ENCODE results near the gene TBC1D24. TPM values are rescaled to one million over a fixed set of nuclear protein-coding genes. Genes with fewer than 3 reads are reported as not detected.
A peak's percentile ranks its signal among the peaks of the same experiment; 100 is the strongest.
"Not testable (repeated sequence)": the region's sequence is repeated elsewhere in the genome, so short reads cannot be mapped to it uniquely, and the experiment has no call there.

Gene TBC1D24
- total RNA-seq, 1 donor from 2014 or later, result 15.4 TPM

DNA sequence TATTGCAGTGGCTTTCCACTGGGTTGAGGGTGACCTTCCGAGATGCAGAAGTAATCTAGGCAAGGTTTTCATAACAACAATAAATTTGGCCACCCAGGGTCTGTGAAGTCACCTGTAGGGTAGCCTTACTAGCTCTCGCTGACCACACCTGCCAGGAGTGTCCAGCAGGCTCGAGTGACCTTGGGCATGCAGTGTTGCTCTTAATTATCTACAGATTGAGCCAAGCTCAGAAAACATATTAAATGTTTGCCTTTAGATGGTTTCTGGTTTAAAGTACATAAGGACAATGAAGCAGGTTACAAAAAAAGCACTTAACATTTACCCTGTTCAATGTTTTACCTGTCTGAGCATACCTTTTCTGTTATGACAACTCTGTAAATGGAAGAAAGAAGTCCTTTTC is 1.8 kb downstream of the TBC1D24 start:
- ATAC-seq (no peak), DNase-seq (no peak)
- intact Hi-C loops (cut with micrococcal nuclease), result no loop called here

GRCh38 chr16:2477327-2477726 is 2.4 kb downstream of the TBC1D24 start:
- ATAC-seq (no peak), DNase-seq (no peak)
- intact Hi-C loops (cut with micrococcal nuclease), result no loop called here

DNA sequence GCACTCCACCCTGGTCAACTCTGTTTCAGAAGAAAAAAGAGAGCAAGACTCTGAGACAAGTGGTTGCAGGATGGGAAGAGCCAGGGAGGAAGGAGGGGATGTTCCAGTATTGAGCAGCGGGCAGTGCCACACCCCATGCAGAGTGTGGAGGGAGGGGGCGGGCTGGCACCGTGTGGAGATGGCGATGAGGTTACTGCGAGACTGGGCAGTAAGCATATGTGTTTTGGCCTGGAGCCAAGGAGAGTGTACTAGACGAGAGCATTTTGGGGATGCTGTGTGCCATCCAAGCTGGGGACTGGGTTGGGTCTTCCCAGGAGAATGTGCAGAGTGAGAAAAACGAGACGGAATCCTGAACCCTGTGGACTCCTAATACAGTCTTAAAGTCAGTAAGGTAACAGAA is 3.4 kb downstream of the TBC1D24 start:
- intact Hi-C loops (cut with micrococcal nuclease), result no loop called here
- DNase-seq (no peak), ATAC-seq (no peak)

GRCh38 chr16:2479996-2480395 is 5.1 kb downstream of the TBC1D24 start:
- ATAC-seq; intact Hi-C loops (cut with micrococcal nuclease); DNase-seq: not testable (repeated sequence)

DNA sequence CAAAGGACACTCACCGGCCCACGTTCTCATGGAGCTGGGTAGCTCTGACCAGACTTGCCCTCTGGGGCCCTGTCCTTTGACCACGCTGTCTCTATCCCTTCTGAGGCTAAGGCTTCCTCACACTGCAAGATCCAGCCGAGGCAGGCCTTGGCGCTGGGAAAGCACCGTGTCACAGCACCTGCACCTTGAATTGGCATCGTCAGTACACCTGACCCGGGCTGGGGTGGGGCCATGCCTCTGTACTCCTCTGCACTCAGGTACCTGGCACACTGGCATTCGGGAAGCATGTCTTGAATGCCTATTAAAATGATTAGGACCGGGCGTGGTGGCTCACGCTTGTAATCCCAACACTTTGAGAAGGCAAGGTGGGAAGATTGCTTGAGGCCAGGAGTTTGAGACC is 6.0 kb downstream of the TBC1D24 start:
- no peak for ATAC-seq
- intact Hi-C loops (cut with micrococcal nuclease), result no loop called here
- DNase-seq, result no peak

- intact Hi-C loops (cut with micrococcal nuclease), result no loop called here
- DNase-seq (no peak), ATAC-seq (no peak)
These were observed 6.7 kb downstream of the TBC1D24 start for GRCh38 chr16:2481676-2482075.

DNA sequence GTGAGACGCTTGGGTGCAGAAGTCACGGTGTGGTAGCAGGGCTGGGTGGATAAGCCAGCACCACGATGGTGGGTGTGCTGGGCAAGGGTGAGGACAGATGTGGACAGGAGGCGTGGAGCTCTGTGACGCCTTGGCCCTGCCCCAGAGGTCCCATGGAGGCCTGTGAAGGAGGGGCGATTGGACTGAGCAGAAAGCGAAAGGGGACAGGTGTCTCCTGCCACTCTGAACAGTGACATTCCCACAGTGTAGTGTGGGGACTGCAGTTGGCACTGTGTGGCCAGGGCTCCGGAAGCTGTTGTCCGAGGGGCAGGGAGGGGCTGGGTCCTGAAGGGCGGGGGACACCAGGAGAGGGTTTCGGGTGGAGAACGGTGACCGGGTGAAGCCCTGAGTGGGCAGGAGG is 7.3 kb downstream of the TBC1D24 start:
- no peak for ATAC-seq
- intact Hi-C loops (cut with micrococcal nuclease), result no loop called here
- peak; percentile 19 for DNase-seq

GRCh38 chr16:2482708-2483534 is 8.0 kb downstream of the TBC1D24 start:
- intact Hi-C loops (cut with micrococcal nuclease), result no loop called here
- DNase-seq, result peak; percentile 73

DNA sequence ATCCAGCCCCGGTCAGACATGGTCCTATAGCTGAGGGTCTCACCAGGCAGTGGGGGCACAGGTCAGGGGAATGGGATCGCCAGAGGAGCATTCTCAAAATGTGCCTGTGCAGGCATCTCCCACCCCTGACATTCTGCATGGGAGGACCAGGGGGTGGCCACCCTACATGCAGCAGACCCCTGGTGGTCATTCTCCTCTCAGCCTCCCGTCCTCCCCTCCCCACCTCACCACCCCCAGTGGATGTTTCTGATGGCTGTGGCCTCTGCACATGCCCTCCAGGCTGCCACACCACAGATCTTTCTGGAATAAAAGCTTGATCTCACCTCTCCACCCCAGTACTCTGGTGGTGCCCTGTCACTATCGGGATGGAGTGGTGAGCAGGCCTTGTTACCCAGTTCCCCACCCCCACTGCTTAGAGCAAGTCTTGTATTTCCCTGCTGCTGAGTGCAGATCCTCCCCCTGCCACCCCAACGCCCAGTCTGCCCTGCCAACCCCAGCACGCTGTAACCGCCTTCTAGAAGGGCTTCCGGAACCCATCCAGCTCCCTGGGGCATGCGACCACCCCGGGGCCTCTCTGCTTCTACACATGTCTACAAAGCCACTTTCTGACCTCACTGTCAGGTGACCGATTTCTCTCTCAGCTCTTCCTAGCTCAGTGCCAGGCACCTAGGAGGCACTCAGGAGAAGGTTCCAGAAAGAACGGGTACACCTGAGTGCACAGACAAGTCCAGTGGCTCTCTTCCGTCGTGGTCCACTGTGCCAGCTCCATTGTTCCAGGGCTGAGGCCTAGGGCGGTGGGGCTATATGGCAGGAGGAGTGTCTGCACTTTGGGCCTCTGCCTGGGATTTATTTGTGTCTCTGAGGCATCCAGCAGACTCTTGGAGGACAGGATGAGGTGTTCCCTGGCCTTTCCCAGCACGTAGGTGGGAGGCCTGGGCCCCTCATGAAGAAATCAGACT is 9.3 kb downstream of the TBC1D24 start:
- intact Hi-C loops (cut with micrococcal nuclease), result no loop called here
- ATAC-seq (no peak), DNase-seq (peak; percentile 19)

More at GRCh38 chr16:2482708-2483534, 8.0 kb downstream of the TBC1D24 start:
- peak; percentile 64 for ATAC-seq

DNA sequence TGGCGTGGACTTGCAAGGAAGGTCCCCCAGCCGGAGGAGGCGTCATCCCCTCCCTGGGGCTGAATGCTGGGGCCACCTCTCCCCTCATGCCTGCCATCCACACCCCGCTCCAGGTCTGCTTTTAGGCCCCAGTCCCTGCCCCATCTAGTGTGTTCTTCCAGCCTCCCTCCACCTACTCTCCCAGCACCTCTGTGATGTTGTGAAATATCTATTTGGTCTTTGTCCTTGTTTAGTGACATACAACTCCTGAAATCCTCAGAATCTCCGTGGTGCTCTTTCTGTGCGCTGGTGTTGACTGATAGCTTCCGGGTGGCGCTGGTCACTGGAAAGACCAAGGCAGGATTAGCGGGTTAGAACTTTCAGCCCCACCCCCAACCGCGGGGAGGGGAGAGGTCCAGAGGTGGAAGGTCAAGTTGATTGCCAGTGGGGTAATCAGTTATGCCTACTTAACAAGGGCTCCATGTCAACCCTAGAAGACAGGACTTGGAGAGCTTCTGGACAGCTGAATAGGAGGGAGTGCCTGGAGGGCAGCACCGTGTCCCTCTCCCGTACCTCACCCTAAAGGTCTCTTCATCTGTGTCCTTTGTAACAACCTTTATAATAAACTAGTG is 10.1 kb downstream of the TBC1D24 start:
- intact Hi-C loops (cut with micrococcal nuclease), result no loop called here
- ATAC-seq, result no peak
- peak; percentile 7 for DNase-seq

DNA sequence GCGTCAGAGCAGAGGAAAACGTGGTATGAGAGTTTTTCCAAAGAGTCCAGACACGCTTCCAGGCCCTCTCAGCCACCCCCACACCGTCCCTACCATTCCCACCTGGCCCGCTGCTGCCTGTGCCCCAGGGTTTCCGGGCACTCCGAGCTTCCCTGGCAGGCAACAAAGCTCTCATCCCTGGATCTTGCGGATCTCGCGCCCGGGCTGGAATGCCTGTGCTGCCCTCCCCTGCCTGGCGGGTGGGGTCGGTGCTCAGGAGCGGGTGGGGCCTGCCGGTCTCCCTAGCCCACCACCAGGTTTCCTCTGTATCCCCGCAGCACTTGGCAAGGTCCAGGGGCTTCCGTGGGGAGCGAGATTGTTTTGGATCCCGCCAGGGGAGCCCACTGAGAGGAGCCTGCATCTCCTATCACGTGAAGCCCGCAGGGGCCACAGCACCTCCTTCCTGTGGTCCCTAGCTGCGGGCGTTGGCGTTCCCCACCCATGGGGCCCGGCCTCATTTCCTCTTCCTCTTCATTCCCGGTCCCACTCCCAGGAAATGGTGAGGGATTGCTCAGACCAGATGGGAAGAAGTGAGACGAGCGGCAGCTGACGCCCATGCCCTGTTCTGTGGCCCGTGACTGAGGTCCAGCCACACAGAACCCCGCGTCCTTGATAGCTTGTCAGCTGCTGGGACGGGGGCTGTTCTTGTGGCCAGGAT is 11.0 kb downstream of the TBC1D24 start:
- DNase-seq, result peak; percentile 30
- intact Hi-C loops (cut with micrococcal nuclease), result no loop called here
- no peak for ATAC-seq

DNA sequence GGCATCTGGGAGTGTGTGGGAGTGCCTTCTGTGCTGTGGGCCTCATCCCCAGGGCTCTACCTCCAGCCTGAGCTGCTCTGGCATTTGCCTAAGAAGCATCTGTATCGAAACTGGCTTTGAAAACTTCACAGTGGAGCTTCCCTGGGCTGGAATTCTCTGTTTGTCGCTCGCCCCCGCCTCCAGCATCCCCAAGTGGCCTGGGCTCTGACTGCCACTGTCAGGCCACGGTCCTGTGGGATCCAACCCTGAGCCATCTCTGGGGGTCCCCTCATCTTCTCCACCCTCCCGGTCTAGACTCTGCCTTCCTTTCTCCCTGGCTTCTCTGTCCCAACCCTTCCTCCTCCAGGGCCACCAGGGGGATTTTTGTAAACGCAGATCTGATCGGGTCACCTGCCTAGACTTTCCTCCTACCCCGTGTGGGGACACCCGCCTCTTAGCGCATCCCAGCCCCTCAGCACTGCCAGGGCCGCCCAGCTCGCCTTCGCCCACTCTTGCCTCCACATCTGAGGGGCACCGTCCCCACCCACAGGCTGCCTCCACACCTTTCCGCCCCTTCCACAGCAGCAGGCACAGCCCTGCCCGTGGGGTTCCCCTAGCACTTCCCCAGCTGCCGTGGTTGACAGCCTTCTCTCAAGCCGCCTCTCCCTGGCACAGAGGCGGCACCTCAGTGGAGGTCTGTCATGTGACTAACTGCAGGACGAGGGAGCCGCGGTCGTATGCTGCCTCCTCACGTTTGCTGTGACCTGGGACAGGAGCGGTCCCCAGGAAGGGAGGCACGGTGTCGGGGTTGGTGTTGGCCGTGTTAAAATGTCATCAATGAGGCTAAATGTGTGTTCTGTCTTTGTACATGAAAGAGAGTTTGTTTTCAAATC is 12.0 kb downstream of the TBC1D24 start:
- ATAC-seq (peak; percentile 83), DNase-seq (peak; percentile 75)
- intact Hi-C loops (cut with micrococcal nuclease), result no loop called here

GRCh38 chr16:2487517-2487842 is 12.6 kb downstream of the TBC1D24 start:
- no peak for DNase-seq
- no peak for ATAC-seq
- intact Hi-C loops (cut with micrococcal nuclease), result no loop called here

DNA sequence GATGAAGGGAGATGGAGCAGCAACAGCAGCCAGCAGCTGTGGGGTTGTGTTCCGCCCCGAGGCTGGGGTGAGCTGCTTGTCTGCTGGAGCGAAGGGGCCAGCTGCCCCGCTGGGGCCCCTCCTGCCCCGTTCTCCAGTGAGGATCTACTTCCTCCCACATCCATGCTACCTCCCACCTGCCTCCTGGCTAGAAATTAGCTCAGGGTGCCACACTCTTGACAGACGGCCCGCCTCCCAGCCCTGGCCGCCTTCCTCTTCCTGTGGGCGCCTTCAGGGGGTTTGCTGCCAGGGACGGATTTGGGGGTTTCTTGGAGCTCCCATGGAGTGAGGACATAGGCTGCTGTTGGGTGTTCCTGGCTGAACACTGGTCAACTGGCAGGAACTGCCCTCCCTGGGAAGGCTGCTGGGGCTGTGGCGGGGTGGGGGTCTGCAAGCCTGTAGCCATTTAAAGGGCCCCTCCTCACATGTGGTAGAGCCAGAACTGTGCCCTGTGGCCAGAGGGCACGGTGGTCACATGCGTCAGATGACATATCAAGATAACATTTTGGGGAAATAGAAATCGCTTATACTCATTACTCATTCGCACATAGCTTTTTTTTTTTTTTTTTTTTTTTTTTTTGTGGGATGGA is 13.1 kb downstream of the TBC1D24 start:
- intact Hi-C loops (cut with micrococcal nuclease), result no loop called here
- DNase-seq (no peak), ATAC-seq (no peak)

- ATAC-seq (no peak), DNase-seq (no peak)
- intact Hi-C loops (cut with micrococcal nuclease), result no loop called here
These were observed 14.7 kb downstream of the TBC1D24 start for GRCh38 chr16:2489581-2489980.

GRCh38 chr16:2490190-2491105 is 15.5 kb downstream of the TBC1D24 start:
- intact Hi-C loops (cut with micrococcal nuclease), result loop anchor here (10.0 kb wide), 1 partner anchor 156 kb away; no protein-coding TSS in a partner anchor
- DNase-seq (no peak), ATAC-seq (no peak)

GRCh38 chr16:2492292-2492691 is 17.4 kb downstream of the TBC1D24 start:
- DNase-seq (no peak), ATAC-seq (no peak)
- intact Hi-C loops (cut with micrococcal nuclease), result loop anchor here (10.0 kb wide), 1 partner anchor 157 kb away; no protein-coding TSS in a partner anchor
